Naive thymus-derived CD4-positive, alpha-beta T cell (primary cell): ENCODE measurements around the gene SIRPA. TPM values are rescaled to one million over a fixed set of nuclear protein-coding genes. Genes with fewer than 3 reads are reported as not detected.
A peak's percentile ranks its signal among the peaks of the same experiment; 100 is the strongest.

Source experiments
- ATAC-seq: fragments of 150-1000 bp; cut with Tn5 transposase; 2 replicates; pipeline ENCODE4 v1.10.0; 2021; ENCODE audit warnings: mild to moderate bottlenecking, moderate library complexity
- CTCF ChIA-PET: fragments of 350-600 bp; sonication (Branson Sonifier 250); formaldehyde crosslinking; loops from one replicate; lab custom pipeline; 2021; ENCODE audit warnings: antibody characterized with exemption; lab: Charles Lee
- POLR2A ChIA-PET: fragments of 350-600 bp; sonication (Branson Sonifier 250); formaldehyde crosslinking; loops from one replicate; lab custom pipeline; 2021; ENCODE audit warnings: antibody characterized with exemption, inconsistent platforms; lab: Charles Lee
- DNase-seq, 9 donors: peaks; one replicate each; pipeline versions ENCODE4 v3.0.0 to v3.0.0-alpha.2; 2020 to 2022; ENCODE audit warnings: mixed read lengths in 1 of 9
- H3K27ac ChIP-seq: one replicate; pipeline ENCODE4 v1.7.0; 2013; ENCODE audit warnings: mild to moderate bottlenecking, low read depth, low read length, moderate library complexity
- H3K27me3 ChIP-seq, 2 donors: one replicate each; pipeline ENCODE4 v1.7.0; 2013; ENCODE audit warnings: low read length in 2 of 2, mild to moderate bottlenecking in 2 of 2, moderate library complexity in 2 of 2; ENCODE audit not compliant: control insufficient read depth in 2 of 2, insufficient read depth in 2 of 2
- H3K36me3 ChIP-seq, 3 experiments: 1 replicate in 2 of 3; 2 replicates in 1 of 3; pipeline ENCODE4 v1.7.0; 2013; ENCODE audit warnings: low read length in 3 of 3, mild to moderate bottlenecking in 3 of 3, moderate library complexity in 1 of 3; ENCODE audit not compliant: insufficient read depth in 3 of 3, control insufficient read depth in 2 of 3
- H3K4me1 ChIP-seq, 2 donors: one replicate each; pipeline ENCODE4 v1.7.0; 2013; ENCODE audit warnings: low read length in 2 of 2, mild to moderate bottlenecking in 2 of 2, moderate library complexity in 1 of 2; ENCODE audit not compliant: control insufficient read depth in 2 of 2, insufficient read depth in 2 of 2
- H3K4me3 ChIP-seq: 2 replicates; pipeline ENCODE4 v1.7.0; 2013; ENCODE audit warnings: mild to moderate bottlenecking, low read length
- H3K9me3 ChIP-seq, 3 experiments: 1 replicate in 2 of 3; 2 replicates in 1 of 3; pipeline ENCODE4 v1.7.0; 2013; ENCODE audit warnings: low read length in 3 of 3; ENCODE audit not compliant: control insufficient read depth in 2 of 3
- H3K27ac Mint-ChIP-seq, 9 donors: one replicate each; pipeline ENCODE4 v1.8.0; 2020 to 2022; ENCODE audit warnings: mixed read lengths in 9 of 9, mild to moderate bottlenecking in 8 of 9, moderate library complexity in 5 of 9, inconsistent platforms in 2 of 9
- H3K27me3 Mint-ChIP-seq, 5 donors: one replicate each; pipeline ENCODE4 v1.8.0; 2021 to 2022; ENCODE audit warnings: mixed read lengths in 5 of 5, mild to moderate bottlenecking in 1 of 5
- H3K36me3 Mint-ChIP-seq, 5 donors: one replicate each; pipeline ENCODE4 v1.8.0; 2020 to 2022; ENCODE audit warnings: mixed read lengths in 5 of 5, mild to moderate bottlenecking in 3 of 5, inconsistent platforms in 1 of 5
- H3K4me1 Mint-ChIP-seq, 7 donors: one replicate each; pipeline ENCODE4 v1.8.0; 2020 to 2022; ENCODE audit warnings: mixed read lengths in 7 of 7, mild to moderate bottlenecking in 3 of 7, inconsistent platforms in 1 of 7
- H3K4me3 Mint-ChIP-seq, 10 donors: one replicate each; pipeline ENCODE4 v1.8.0; 2020 to 2022; ENCODE audit warnings: mild to moderate bottlenecking in 10 of 10, mixed read lengths in 10 of 10, moderate library complexity in 6 of 10, inconsistent platforms in 2 of 10
- H3K9me3 Mint-ChIP-seq, 11 donors: one replicate each; pipeline ENCODE4 v1.8.0; 2020 to 2022; ENCODE audit warnings: mixed read lengths in 11 of 11, mild to moderate bottlenecking in 4 of 11, inconsistent platforms in 1 of 11, moderate library complexity in 1 of 11
- intact Hi-C, 2 donors: fragments of 100-400 bp; cut with micrococcal nuclease; formaldehyde crosslinking; loops; one replicate each; pipeline ENCODE4 v1.15.1; 2023
- polyA plus RNA-seq, 2 donors: library from polyadenylated mRNA; unstranded; fragments of 300-500 nt; fragmentation: Illumina TruSeq; gene quantifications; one replicate each; pipeline ENCODE4 v1.2.3, GENCODE V29; 2021
- total RNA-seq, 6 experiments: library from RNA in 5 of 6; stranded (reverse) in 5 of 6; gene quantifications; 1 replicate in 5 of 6; 2 replicates in 1 of 6; pipeline ENCODE4 v1.2.3 and lab custom pipeline; 2021 to 2026

Gene SIRPA
- total and polyA plus RNA-seq, 7 experiments from 2014 or later: 1.7 to 42.9 (median 3.6) TPM; not detected in 3

DNA sequence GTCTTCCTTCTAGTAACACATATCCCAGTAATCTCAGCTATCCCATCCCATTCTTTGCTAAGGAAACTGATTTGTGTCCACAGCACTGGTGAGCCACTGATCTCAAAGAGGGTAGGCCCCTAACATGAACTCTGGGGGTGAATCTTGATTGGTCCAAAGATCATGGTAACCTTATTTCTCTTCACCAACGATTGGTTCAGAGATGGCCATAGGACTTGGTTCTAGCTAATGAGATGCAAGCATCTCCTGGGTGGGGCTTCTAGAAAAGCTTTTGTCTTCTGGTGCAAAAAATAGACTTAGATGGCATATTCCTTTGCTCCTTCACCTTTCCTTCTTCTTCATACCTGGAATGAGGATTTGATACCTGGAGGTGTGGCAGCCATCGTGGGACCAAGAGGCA, 43.8 kb upstream of the SIRPA start:
- Histone ChIP-seq H3K4me1 (peaks cover 0 to 5% of the 10 kb centered on the region in 2 donors), H3K4me3 (no peak overlapping the region), H3K36me3 (no peaks in the 10 kb centered on the region), H3K9me3 (no peaks in the 10 kb centered on the region), H3K27ac (no peak overlapping the region), H3K27me3 (no peaks in the 10 kb centered on the region)
- intact Hi-C loops: no loop called here
- DNase-seq (no peak), ATAC-seq (no peak)
- Mint-ChIP-seq H3K27me3 (peaks cover 0 to 9% (median 5%) of the 10 kb centered on the region in 5 donors), H3K36me3 (peaks cover 0 to 4% (median 0%) of the 10 kb centered on the region in 5 donors), H3K9me3 (peaks cover 0 to 9% (median 5%) of the 10 kb centered on the region in 11 donors), H3K27ac (peak overlapping the region in 4 of 9 donors; percentile 65 to 78 (median 74)), H3K4me3 (no peak overlapping the region), H3K4me1 (peaks cover 10 to 16% (median 14%) of the 10 kb centered on the region in 7 donors)
- CTCF ChIA-PET: interaction anchor here (0.6 kb wide), 1 partner anchor 1361 kb away, joined by 3 read pairs; no protein-coding TSS in a partner anchor
- POLR2A ChIA-PET: no interaction called here

DNA sequence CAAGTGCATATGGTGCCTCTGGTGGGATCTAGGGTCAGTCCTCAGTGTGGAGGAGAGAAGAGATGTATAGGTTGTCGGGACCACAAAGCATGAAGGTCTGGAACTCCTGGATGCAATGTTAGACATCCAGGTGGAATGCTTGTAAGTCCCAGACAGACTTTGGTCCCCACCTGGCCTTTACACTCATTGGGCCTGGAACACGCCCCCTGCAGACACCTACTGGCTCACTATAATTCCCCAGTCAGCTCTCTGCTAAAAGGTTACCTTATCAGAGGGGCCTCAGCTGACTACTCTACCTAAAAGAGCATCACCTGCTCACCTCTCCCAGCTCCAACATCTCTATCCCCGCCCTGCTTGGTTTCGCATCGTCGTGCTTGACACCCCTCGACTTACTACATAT, 41.7 kb upstream of the SIRPA start:
- intact Hi-C loops: no loop called here
- Mint-ChIP-seq H3K36me3 (no peaks in the 10 kb centered on the region), H3K27ac (no peak overlapping the region), H3K4me1 (peaks cover 10 to 18% (median 14%) of the 10 kb centered on the region in 7 donors), H3K4me3 (no peak overlapping the region), H3K9me3 (peaks cover 0 to 5% (median 0%) of the 10 kb centered on the region in 11 donors), H3K27me3 (peaks cover 0 to 8% (median 5%) of the 10 kb centered on the region in 5 donors)
- H3K27me3 ChIP-seq: no peaks in the 10 kb centered on the region
- no peak for DNase-seq
- ChIA-PET CTCF (no interaction called here), POLR2A (no interaction called here)
- no peaks in the 10 kb centered on the region for H3K36me3 ChIP-seq
- H3K4me1 ChIP-seq: peaks cover 0 to 5% of the 10 kb centered on the region in 2 donors
- no peak overlapping the region for H3K27ac ChIP-seq
- no peak overlapping the region for H3K4me3 ChIP-seq
- H3K9me3 ChIP-seq: no peaks in the 10 kb centered on the region
- no peak for ATAC-seq

DNA sequence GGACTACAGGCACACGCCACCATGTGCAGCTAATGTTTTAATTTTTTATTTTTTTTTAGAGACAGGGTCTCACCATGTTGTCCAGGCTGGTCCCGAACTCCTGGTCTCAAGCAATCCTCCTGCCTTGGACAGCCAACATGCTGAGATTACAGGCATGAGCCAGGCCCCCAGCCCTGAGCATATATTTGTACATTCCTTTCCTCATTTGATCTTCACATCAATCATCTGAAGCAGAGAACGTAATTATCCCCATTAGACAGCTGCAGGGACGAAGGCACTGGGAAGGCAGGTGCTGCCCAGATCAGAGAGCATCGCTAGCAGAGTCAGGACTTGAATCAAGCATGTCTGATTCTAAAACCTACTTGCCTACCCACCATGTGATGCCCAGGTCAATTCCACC, 41.0 kb upstream of the SIRPA start:
- Mint-ChIP-seq H3K36me3 (no peaks in the 10 kb centered on the region), H3K27ac (no peak overlapping the region), H3K4me3 (no peak overlapping the region), H3K27me3 (peaks cover 0 to 8% (median 5%) of the 10 kb centered on the region in 5 donors), H3K4me1 (peaks cover 10 to 16% (median 14%) of the 10 kb centered on the region in 7 donors), H3K9me3 (peaks cover 0 to 5% (median 0%) of the 10 kb centered on the region in 11 donors)
- Histone ChIP-seq H3K4me1 (peaks cover 0 to 5% of the 10 kb centered on the region in 2 donors), H3K4me3 (no peak overlapping the region), H3K27ac (no peak overlapping the region), H3K36me3 (no peaks in the 10 kb centered on the region), H3K27me3 (no peaks in the 10 kb centered on the region), H3K9me3 (no peaks in the 10 kb centered on the region)
- ATAC-seq (no peak), DNase-seq (no peak)
- ChIA-PET CTCF (no interaction called here), POLR2A (no interaction called here)
- intact Hi-C loops: no loop called here

DNA sequence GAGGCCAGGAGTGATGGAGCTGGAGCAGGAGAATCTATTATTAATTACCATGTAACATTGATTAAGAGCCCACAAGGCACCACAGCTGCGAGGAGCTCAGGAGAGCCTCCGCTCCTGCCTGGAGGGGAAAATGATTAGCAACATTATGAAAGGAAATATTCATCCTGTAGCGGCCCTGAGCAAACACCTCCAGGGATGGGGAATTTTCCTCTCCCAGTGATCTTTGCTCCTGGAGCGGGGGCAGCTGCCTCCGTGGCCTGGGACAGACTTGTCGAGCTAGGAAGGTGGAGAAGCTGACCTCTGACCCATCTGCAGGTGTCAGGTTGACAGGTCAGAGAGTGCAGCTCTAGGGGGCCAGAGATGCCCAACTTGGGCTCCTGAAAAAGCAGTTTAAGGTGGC, 40.1 kb upstream of the SIRPA start:
- CTCF ChIA-PET: no interaction called here
- no peak overlapping the region for H3K27ac ChIP-seq
- H3K4me3 Mint-ChIP-seq: no peak overlapping the region
- no peak overlapping the region for H3K4me3 ChIP-seq
- intact Hi-C loops: no loop called here
- no peak overlapping the region for H3K27ac Mint-ChIP-seq
- DNase-seq (no peak), ATAC-seq (no peak)
- H3K4me1 ChIP-seq: peaks cover 0 to 5% of the 10 kb centered on the region in 2 donors
- peaks cover 10 to 15% (median 13%) of the 10 kb centered on the region in 7 donors for H3K4me1 Mint-ChIP-seq
- peaks cover 0 to 5% (median 0%) of the 10 kb centered on the region in 11 donors for H3K9me3 Mint-ChIP-seq
- H3K27me3 Mint-ChIP-seq: peaks cover 5 to 13% (median 5%) of the 10 kb centered on the region in 5 donors
- H3K36me3 ChIP-seq: no peaks in the 10 kb centered on the region
- POLR2A ChIA-PET: no interaction called here
- no peaks in the 10 kb centered on the region for H3K9me3 ChIP-seq
- H3K36me3 Mint-ChIP-seq: peaks cover 0 to 4% (median 0%) of the 10 kb centered on the region in 5 donors
- no peaks in the 10 kb centered on the region for H3K27me3 ChIP-seq

DNA sequence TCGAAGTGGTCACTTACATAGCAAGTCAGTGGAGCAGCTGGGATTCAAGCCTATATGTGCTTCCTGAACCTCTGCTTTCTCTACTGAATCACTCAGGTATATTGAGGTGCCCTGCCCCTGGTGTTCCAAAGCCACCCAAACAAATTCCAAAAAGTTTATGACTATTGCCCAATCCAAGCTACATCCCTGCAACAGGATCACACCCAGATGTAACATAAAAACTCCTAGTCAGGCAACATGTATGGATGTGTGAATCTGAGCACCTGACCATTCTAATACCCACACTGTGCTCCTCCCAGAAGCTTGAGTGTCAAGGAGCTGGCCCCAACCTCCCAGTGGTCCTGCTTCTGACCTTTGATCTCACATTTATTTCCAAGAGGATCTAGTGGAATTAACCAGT, 39.5 kb upstream of the SIRPA start:
- no peaks in the 10 kb centered on the region for H3K36me3 ChIP-seq
- peaks cover 0 to under 1% of the 10 kb centered on the region in 2 donors for H3K4me1 ChIP-seq
- Mint-ChIP-seq H3K27me3 (peaks cover 5 to 13% (median 5%) of the 10 kb centered on the region in 5 donors), H3K4me3 (no peak overlapping the region), H3K27ac (peak overlapping the region in 1 of 9 donors; percentile 70), H3K9me3 (peaks cover 0 to 5% (median 0%) of the 10 kb centered on the region in 11 donors), H3K4me1 (peaks cover 5 to 10% (median 7%) of the 10 kb centered on the region in 7 donors), H3K36me3 (peaks cover 0 to 4% (median 0%) of the 10 kb centered on the region in 5 donors)
- H3K9me3 ChIP-seq: no peaks in the 10 kb centered on the region
- H3K4me3 ChIP-seq: no peak overlapping the region
- intact Hi-C loops: no loop called here
- H3K27me3 ChIP-seq: no peaks in the 10 kb centered on the region
- ChIA-PET CTCF (interaction anchor here (1.1 kb wide), 1 partner anchor 10 kb away, joined by 3 read pairs; no protein-coding TSS in a partner anchor), POLR2A (interaction anchor here (0.7 kb wide), 1 partner anchor 8 kb away, joined by 4 read pairs; no protein-coding TSS in a partner anchor)
- DNase-seq (no peak), ATAC-seq (no peak)
- no peak overlapping the region for H3K27ac ChIP-seq

DNA sequence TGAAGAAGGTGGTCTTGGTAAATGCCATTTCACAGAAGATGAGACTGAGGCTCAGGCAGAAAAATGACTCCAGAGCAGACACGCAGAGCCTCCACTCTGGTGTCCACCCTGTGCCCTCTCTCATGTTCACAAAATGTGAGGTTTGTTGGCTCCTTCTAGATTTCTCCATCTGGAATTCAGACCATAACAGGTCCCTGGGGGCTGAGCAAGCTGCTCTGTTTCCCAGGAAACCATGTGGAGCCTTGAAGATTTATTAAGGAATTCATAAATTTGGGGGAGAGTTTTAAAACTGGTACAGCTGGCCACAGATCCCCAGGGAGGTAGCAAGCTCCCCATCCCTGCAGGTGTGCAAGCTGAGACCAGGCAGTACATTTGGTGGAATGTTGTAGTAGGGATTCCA, 38.8 kb upstream of the SIRPA start:
- H3K27ac ChIP-seq: no peak overlapping the region
- intact Hi-C loops: no loop called here
- ChIA-PET CTCF (interaction anchor here (1.1 kb wide), 1 partner anchor 10 kb away, joined by 3 read pairs; no protein-coding TSS in a partner anchor), POLR2A (interaction anchor here (0.6 to 0.7 kb wide), 2 partner anchors 8 to 479 kb away, joined by 3 to 4 read pairs; no protein-coding TSS in a partner anchor)
- H3K36me3 Mint-ChIP-seq: peaks cover 0 to 4% (median 0%) of the 10 kb centered on the region in 5 donors
- DNase-seq: no peak
- peaks cover 0 to 3% (median 0%) of the 10 kb centered on the region in 7 donors for H3K4me1 Mint-ChIP-seq
- H3K4me3 ChIP-seq: no peak overlapping the region
- H3K27ac Mint-ChIP-seq: no peak overlapping the region
- no peak overlapping the region for H3K4me3 Mint-ChIP-seq
- no peak for ATAC-seq
- peaks cover 5 to 15% (median 8%) of the 10 kb centered on the region in 5 donors for H3K27me3 Mint-ChIP-seq
- H3K27me3 ChIP-seq: no peaks in the 10 kb centered on the region
- H3K4me1 ChIP-seq: no peaks in the 10 kb centered on the region
- peaks cover 0 to 5% (median 0%) of the 10 kb centered on the region in 11 donors for H3K9me3 Mint-ChIP-seq
- no peaks in the 10 kb centered on the region for H3K9me3 ChIP-seq
- H3K36me3 ChIP-seq: no peaks in the 10 kb centered on the region
